Ishikawa (cell line): ENCODE data around the gene DHRSX.

Source experiments
- CEBPB ChIP-seq: IDR thresholded peaks from 2 replicates; pipeline ENCODE4 v1.6.1; 2012
- CREB1 ChIP-seq: IDR thresholded peaks from 2 replicates; pipeline ENCODE4 v1.6.1; 2012; ENCODE audit warnings: low read depth
- EGR1 ChIP-seq: IDR thresholded peaks from 2 replicates; pipeline ENCODE4 v1.6.1; 2012
- EP300 ChIP-seq: IDR thresholded peaks from 2 replicates; pipeline ENCODE4 v1.6.1; 2012; ENCODE audit warnings: borderline replicate concordance
- FOXM1 ChIP-seq: IDR thresholded peaks from 2 replicates; pipeline ENCODE4 v1.6.1; 2012; ENCODE audit warnings: low read depth, borderline replicate concordance
- NFIC ChIP-seq: IDR thresholded peaks from 2 replicates; pipeline ENCODE4 v1.6.1; 2012
- RAD21 ChIP-seq: IDR thresholded peaks from 2 replicates; pipeline ENCODE4 v1.6.1; 2012; ENCODE audit warnings: low read depth
- REST ChIP-seq: IDR thresholded peaks from 2 replicates; pipeline ENCODE4 v1.6.1; 2012; ENCODE audit warnings: low read depth, mild to moderate bottlenecking
- TAF1 ChIP-seq: IDR thresholded peaks from 2 replicates; pipeline ENCODE4 v1.6.1; 2012; ENCODE audit warnings: low read depth, mild to moderate bottlenecking
- TCF12 ChIP-seq: IDR thresholded peaks from 2 replicates; pipeline ENCODE4 v1.6.1; 2012; ENCODE audit warnings: low read depth
- TEAD4 ChIP-seq: IDR thresholded peaks from 2 replicates; pipeline ENCODE4 v1.6.1; 2012
- USF1 ChIP-seq: IDR thresholded peaks from 2 replicates; pipeline ENCODE4 v1.6.1; 2012
- YY1 ChIP-seq: IDR thresholded peaks from 2 replicates; pipeline ENCODE4 v1.6.1; 2012; ENCODE audit warnings: low read depth
- ZBTB7A ChIP-seq: IDR thresholded peaks from 2 replicates; pipeline ENCODE4 v1.6.1; 2012; ENCODE audit warnings: low read depth
- TF ChIP-seq, protein P1 (sequence below): IDR thresholded peaks from 2 replicates; pipeline ENCODE4 v1.6.1; 2012

Gene DHRSX

GRCh38 chrX:2511326-2511725 lies 10.6 kb upstream of the DHRSX start:
- no peak for TF ChIP-seq CEBPB
- TF ChIP-seq TCF12: no peak
- TF ChIP-seq NFIC: no peak
- no peak for TF ChIP-seq YY1
- no peak for TF ChIP-seq RAD21
- no peak for TF ChIP-seq EGR1
- TF ChIP-seq TAF1: no peak
- no peak for TF ChIP-seq REST

DNA sequence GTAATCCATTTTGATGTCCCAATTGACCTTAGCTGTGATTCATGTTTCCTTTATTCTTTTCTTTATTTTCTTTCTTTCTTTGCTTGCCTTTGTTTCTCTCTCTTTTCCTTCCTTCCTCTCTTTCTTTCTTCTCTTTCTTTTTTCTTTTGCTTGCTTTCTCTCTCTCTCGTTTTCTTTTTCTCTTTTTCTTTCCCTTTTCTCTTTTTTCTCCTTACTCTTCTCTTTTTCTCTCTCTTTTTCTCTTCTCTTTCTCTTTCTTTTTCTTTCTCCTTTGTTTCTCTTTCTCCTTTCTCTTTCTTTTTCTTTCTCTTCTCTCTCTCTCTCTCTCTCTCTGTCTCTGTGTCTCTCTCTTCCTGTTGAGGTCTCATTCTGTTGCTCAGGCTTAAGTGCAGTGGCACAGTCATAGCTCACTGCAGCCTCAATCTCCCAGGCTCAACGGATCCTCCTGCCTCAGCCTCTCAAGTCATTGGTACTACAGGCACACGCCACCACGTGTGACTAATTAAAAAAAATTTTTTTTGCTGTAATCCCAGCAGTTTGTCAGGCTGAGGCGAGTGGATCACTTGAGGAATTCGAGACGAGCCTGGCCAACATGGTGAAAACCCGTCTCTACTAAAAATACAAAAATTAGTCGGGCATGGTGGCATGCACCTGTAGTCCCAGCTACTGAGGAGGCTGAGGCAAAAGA lies 8.0 kb upstream of the DHRSX start:
- TF ChIP-seq, protein P1, sequence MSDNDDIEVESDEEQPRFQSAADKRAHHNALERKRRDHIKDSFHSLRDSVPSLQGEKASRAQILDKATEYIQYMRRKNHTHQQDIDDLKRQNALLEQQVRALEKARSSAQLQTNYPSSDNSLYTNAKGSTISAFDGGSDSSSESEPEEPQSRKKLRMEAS: no peak
- TF ChIP-seq EP300: no peak
- TF ChIP-seq FOXM1: no peak
- TF ChIP-seq ZBTB7A: no peak

GRCh38 chrX:2507904-2508627 lies 7.3 kb upstream of the DHRSX start:
- TF ChIP-seq CEBPB (no peak), FOXM1 (no peak), REST (no peak), CREB1 (no peak), USF1 (no peak), TCF12 (no peak), TEAD4 (no peak), EGR1 (no peak)

DNA sequence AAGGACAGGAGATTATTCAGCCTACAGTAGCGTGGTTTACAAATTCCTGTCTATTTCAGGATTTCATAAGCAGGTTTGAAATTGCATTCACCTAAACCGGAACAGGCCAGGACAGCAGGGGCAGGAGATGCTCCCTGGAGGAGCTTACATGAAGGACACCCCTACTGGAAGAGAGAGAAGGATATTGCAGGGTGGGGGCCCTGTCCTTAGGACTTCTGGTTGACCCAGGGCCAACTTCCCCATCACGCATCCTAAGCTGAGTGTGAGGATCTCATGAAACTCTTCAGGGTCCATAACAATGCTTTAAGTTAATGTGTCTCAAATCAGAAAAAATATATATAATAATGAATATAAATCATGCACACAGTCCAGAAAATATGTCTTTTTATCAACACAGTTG lies 6.4 kb upstream of the DHRSX start:
- TF ChIP-seq TCF12 (no peak), FOXM1 (no peak), YY1 (no peak), REST (no peak), ZBTB7A (no peak), TAF1 (no peak), EGR1 (no peak), EP300 (no peak), CREB1 (no peak)
- TF ChIP-seq, protein P1: no peak

DNA sequence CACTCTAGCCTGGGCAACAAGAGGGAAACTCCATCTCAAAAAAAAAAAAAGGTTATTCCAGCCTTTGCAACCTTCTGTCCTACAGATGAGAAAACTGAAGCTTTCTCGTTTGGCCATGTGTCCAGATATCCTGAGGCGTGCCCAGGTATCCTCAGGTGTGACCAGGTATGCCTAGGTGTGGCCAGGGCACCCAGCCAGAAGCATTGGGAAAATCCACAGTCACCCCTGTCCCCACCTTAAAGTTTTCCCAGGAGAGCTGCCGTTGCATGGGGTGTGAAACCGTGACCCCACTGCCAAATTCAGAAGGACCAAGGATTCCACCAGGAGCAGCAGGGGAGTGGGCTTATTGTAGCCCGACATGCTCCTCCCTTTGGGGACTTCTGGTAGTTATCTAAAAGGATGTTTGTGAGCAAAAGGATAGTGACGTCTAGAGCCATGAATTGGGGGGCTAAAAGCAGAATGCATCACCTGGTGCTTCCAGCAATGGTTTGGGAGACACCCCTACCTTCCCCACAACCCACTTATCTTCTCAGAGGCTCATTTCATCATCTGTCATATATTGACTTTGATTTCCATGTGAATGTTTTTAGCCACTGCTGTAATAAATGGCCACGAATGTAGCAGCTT lies 4.0 kb upstream of the DHRSX start:
- no peak for TF ChIP-seq YY1
- TF ChIP-seq USF1: no peak
- TF ChIP-seq, protein P1: no peak
- no peak for TF ChIP-seq EP300
- no peak for TF ChIP-seq ZBTB7A
- no peak for TF ChIP-seq FOXM1
- no peak for TF ChIP-seq RAD21
- TF ChIP-seq CEBPB: no peak
- no peak for TF ChIP-seq EGR1
- TF ChIP-seq CREB1: no peak
- no peak for TF ChIP-seq REST
- no peak for TF ChIP-seq TAF1
- no peak; the same call in 1 of the 2 replicates for TF ChIP-seq NFIC
- TF ChIP-seq TCF12: no peak
- no peak for TF ChIP-seq TEAD4
